Measurements from ENCODE around the gene PDGFRB. TPM values are rescaled to one million over a fixed set of nuclear protein-coding genes. Genes with fewer than 3 reads are reported as not detected.

Gene PDGFRB
- total RNA-seq, 1 donor from 2014 or later, result 13.0 TPM

GRCh38 chr5:150119421-150120061 lies 36.1 kb downstream of the PDGFRB start:
- DNase-seq (ENCODE audit: extremely low read depth, low read depth, low spot score), result no peak

- no peak for DNase-seq (ENCODE audit: extremely low read depth, low read depth, low spot score)
These were observed 37.0 kb downstream of the PDGFRB start for GRCh38 chr5:150118561-150119229.

DNA sequence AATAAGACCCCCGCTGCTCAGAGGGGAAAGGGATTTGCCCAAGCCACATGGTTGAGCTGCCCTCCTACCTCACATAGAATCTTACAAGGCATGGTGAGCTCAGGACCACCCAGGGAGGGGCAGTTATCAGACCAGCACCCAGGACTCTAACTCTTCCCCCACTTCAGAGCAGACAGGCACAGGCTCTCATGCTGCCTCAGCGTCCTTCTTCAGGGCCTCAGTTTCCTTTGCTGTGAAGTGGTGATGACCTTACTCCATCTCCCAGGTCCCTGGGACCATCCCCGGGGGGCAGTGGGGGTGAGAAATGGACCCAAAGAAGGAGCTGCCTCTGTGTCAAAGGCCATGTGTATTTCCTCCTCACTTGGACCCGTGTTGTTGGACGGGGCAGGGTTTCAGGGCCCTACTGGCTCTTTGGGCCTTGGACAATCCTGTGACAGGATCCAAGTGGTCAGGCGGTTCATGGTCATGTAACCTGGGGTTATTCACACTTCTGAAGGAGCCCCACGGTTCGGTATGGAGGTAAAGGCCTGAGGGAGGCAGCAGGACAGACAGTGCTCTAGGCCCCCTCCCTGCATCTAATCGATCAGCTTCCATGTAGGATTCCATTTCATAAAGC lies 37.6 kb downstream of the PDGFRB start:
- DNase-seq (ENCODE audit: extremely low read depth, low read depth, low spot score), result no peak

DNA sequence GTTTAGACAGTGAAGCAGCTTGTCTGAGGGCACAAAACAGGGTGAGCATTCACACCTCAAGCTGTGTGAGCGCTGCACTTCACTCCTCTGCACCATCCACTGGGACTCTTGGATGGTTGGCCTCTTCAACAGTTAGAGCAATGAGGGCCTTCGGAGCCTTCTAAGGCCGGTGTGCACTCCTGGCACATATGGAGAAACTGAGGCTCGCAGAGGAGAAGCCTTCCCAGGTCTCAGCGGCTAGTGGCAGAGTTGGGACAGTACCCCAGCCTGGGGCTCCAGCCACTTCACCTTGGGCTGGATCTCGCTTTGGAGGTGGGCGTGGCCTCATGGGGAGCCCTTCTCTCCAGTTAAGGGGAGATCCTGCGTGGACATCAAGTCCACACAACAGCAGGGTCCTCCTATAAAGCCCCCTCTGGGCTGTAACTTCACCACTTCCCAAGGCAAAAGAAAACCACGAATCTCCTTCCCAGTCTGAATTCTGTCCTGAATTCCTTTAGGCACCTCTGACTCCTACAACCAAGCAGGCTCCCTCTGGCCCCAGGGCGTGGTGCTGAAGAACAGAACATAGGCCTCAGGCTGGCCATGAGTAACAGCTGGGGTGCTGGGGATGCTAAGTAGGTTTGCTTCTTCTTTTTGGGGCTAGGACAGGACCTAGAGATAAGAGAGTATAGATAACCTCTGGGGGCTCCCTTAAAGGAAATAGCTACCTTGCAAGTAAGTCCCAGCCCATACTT lies 38.8 kb downstream of the PDGFRB start:
- DNase-seq (ENCODE audit: extremely low read depth, low read depth, low spot score), result no peak

DNA sequence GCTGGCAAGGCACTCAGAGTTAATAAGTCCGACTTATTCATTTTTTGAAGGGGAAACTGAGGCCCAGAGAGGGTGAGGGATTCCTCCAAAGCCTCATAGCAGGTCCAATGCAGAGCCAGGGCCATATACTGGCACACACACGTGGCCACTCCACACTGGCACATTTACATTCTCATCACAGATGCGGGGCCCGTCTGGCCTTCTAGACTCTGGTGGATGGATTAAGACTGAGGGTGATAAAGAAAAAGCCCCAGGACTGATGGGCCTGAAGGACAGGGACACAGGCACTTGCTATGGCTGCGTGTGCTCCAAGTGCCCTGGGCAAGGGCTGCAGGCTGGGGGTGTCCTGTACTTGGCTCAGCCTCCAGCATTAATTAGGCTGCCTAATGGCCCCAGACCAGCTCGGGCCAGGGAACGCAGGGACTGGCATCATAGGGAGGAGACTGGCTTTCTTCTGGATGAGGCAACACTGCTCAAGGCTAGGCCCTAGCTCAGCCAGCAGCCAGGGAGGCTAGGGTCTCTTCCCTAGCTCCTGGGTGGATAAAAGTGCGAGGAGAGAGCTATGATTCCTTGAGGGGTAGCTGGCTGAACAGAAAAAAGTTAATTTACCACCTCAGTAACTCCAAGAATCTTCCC lies 40.8 kb downstream of the PDGFRB start:
- DNase-seq (ENCODE audit: extremely low read depth, low read depth, low spot score), result no peak

DNA sequence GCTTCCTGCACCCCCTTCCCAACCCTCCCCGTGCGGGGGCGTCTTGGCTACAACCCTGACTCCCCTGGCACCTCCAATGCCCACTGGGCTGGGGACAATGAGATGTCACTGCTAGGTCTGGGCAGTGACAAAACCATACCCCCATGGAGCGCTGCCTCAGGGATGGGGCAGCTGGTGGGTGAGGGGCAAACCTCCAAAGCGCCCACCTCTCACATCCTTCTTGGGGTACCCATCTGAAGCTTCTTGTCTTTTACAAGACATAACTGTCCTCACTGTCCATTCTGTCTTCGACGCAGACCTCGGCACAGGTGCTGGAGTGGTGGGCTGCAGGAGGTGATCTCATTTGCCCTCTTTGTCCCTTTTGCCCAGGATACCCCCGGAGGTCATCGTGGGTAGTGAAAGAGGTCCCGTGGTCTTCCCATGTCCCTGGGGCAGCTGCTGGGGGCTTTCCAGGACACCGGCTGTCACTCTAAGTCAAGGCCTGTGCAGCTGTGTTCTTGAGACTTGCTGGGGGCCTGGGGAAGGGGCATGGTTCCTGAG lies 41.5 kb downstream of the PDGFRB start:
- DNase-seq (ENCODE audit: extremely low read depth, low read depth, low spot score), result no peak

DNA sequence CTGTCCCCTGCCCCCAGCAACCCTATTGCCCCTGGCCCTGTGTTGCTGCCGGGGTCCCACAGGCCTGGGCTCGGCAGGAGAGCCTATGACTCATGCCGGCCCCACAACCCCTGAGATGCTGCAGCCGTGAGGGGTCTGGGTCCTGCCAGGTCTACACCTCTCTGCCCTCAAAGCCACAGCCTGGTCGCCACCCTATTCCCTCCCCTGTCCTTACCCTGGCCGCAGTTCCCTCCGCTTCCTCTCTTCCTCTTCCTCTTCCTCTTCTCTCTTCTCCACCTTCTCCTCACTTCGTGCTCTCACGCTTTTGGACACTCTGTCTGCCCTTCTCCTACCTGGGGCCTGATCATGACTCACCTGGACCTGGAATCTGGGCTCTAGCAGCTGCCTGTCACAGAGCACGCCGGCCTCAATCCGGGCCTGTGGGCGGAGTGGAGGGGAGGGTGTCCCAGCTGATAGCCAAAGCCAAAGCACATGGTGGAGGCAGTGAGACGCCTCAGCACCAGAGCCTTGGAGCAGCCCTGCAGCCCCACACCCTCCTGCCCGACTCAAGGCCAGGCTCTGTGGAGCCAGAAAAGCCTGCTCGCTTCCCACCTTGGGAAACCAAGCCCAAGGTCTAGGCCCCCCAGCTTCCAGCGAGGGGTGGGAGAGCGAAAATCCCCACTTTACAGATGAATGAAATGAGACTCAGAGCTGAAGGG lies 42.4 kb downstream of the PDGFRB start:
- no peak for DNase-seq (ENCODE audit: extremely low read depth, low read depth, low spot score)

GRCh38 chr5:150112201-150113046 lies 43.2 kb downstream of the PDGFRB start:
- no peak for DNase-seq (ENCODE audit: extremely low read depth, low read depth, low spot score)

DNA sequence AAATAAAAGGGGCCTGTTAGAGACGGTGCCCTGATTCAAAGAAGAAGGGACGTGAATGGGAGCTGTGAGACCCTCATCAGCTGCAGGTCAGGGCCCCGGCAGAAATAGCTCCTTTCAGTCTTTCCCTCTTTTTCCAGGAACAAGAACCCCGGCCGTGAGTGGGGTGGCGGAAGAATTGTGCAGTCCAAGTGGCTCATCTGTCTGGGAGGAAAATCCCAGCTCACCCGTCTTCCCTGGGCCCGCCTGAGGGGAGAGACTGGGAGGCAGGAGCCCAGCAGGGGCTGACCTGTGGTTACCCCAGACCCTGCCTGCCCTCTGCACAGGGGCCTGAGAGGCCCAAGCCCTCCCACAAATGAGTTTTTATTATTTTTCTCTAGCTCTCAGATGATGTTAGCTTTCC lies 44.5 kb downstream of the PDGFRB start:
- DNase-seq (ENCODE audit: extremely low read depth, low read depth, low spot score), result no peak

- DNase-seq (ENCODE audit: extremely low read depth, low read depth, low spot score), result no peak
These were observed 45.7 kb downstream of the PDGFRB start for GRCh38 chr5:150109921-150110320.

- DNase-seq (ENCODE audit: extremely low read depth, low read depth, low spot score), result no peak
These were observed 46.7 kb downstream of the PDGFRB start for GRCh38 chr5:150108711-150109514.

DNA sequence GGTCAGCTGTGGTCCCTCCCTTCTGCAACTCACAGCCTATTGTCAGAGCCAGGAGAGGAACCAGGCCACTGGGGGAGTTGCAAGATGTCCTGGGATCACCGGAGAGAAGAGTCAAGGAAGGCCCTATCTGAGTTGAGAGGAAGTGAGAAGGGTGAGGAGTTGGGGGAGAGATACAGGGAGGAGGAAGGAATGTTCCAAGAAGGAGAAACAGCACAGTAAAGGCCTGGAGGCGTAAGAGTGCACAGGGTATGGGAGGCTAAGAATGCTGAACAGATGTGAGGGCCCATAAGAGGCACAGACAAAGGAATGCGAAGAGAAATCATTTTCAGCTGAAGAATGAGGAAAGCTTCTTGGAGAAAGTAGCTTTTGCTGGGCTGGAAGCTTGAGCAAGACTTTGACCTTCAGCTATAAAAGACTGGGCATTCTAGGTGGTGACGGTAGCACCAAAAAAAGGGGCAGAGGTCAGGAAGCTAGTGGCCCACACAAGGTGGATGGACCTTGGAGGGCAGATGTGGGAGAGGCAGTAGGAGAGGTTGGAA lies 47.7 kb downstream of the PDGFRB start:
- no peak for DNase-seq (ENCODE audit: extremely low read depth, low read depth, low spot score)

- DNase-seq (ENCODE audit: extremely low read depth, low read depth, low spot score), result no peak
These were observed 48.8 kb downstream of the PDGFRB start for GRCh38 chr5:150106674-150107426.

- DNase-seq (ENCODE audit: extremely low read depth, low read depth, low spot score), result no peak
These were observed 49.6 kb downstream of the PDGFRB start for GRCh38 chr5:150105928-150106615.

- no peak for DNase-seq (ENCODE audit: extremely low read depth, low read depth, low spot score)
These were observed 51.1 kb downstream of the PDGFRB start for GRCh38 chr5:150104550-150104870.

DNA sequence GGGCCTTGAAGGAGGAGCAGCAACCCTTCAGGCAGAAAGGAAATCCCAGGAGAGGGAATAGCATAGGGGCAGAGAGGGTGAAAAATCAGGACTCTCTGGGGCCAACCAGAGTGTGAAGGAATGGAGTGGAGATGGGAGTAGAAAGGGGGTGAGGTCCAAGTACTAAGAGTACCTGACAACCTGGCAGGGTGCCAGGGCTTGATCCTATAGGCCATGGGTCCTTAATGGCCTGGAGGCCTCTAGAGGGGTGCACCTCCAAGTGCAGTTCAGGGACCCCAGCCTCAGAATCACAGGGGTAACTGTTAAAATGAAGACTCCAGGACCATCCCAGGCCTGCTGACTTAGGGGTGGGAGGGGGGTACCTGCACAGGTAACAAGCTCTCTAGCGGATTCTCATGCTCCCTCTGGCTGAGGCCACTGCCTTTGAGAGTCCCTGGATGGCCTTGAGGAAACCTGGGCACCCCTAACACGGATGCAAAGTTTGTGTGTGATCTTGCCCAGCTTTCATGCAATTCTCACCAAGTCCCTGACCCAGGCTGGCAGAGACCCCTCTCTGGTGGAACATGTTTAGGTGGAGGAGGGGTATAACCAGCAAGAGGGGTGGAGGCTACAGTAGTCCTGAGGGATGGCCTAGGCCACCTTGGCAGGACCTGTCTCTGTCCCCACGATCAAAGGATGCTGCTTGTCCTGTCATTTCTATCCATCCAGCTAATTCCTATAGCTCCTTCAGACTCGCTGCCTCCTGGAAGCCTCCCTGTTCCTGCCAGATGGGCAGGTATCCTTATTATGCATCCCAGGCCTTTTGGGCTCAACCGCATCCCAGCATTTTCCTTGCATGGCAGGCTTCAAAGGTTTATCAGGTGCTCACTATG lies 51.7 kb downstream of the PDGFRB start:
- no peak for DNase-seq (ENCODE audit: extremely low read depth, low read depth, low spot score)
